ENCODE results near the gene TCF7L1. TPM values are rescaled to one million over a fixed set of nuclear protein-coding genes. Genes with fewer than 3 reads are reported as not detected.
"Not testable (repeated sequence)": the region's sequence is repeated elsewhere in the genome, so short reads cannot be mapped to it uniquely, and the experiment has no call there.

TCF7L1 gene
- total RNA-seq, 1 donor from 2014 or later, result 10.3 TPM

GRCh38 chr2:85342156-85342555, 209.0 kb downstream of the TCF7L1 start:
- Histone ChIP-seq H3K4me1 (peaks cover 0 to 6% of the 10 kb centered on the region in 2 donors), H3K27me3 (no peaks in the 10 kb centered on the region), H3K27ac (no peak overlapping the region), H3K36me3 (peaks cover 23 to 35% of the 10 kb centered on the region in 2 donors), H3K4me3 (no peak overlapping the region), H3K9me3 (no peaks in the 10 kb centered on the region)
- TF ChIP-seq CTCF (IDR thresholded peaks at IDR 0.05), result no peak
- no peak for DNase-seq (ENCODE audit: low spot score in 2 of 2)
- intact Hi-C loops (cut with DNase I), result no loop called here

GRCh38 chr2:85343207-85343895, 210.2 kb downstream of the TCF7L1 start:
- H3K36me3 ChIP-seq, result peaks cover 23 to 45% of the 10 kb centered on the region in 2 donors
- intact Hi-C loops (cut with DNase I); H3K9me3 ChIP-seq; DNase-seq (ENCODE audit: low spot score in 2 of 2); H3K27me3 ChIP-seq; H3K4me3 ChIP-seq; H3K27ac ChIP-seq; H3K4me1 ChIP-seq: not testable (repeated sequence)

- TF ChIP-seq CTCF (IDR thresholded peaks at IDR 0.05), result no peak
- peaks cover 0 to 6% of the 10 kb centered on the region in 2 donors for H3K4me1 ChIP-seq
- no peak overlapping the region for H3K4me3 ChIP-seq
- intact Hi-C loops (cut with DNase I), result no loop called here
- no peak overlapping the region for H3K27ac ChIP-seq
- no peak for DNase-seq (ENCODE audit: low spot score in 2 of 2)
- no peaks in the 10 kb centered on the region for H3K27me3 ChIP-seq
- no peaks in the 10 kb centered on the region for H3K9me3 ChIP-seq
- H3K36me3 ChIP-seq, result peaks cover 33 to 52% of the 10 kb centered on the region in 2 donors
These were observed 211.3 kb downstream of the TCF7L1 start for GRCh38 chr2:85344356-85344954.

GRCh38 chr2:85347599-85347998, 214.4 kb downstream of the TCF7L1 start:
- no peak for DNase-seq (ENCODE audit: low spot score in 2 of 2)
- H3K9me3 ChIP-seq, result no peaks in the 10 kb centered on the region
- H3K4me3 ChIP-seq, result no peak overlapping the region
- intact Hi-C loops (cut with DNase I), result no loop called here
- H3K27me3 ChIP-seq, result no peaks in the 10 kb centered on the region
- peaks cover 50 to 71% of the 10 kb centered on the region in 2 donors for H3K36me3 ChIP-seq
- H3K4me1 ChIP-seq, result no peaks in the 10 kb centered on the region
- no peak overlapping the region for H3K27ac ChIP-seq
- TF ChIP-seq CTCF (IDR thresholded peaks at IDR 0.05), result no peak

- peaks cover 24 to 30% of the 10 kb centered on the region in 2 donors for H3K36me3 ChIP-seq
- H3K27me3 ChIP-seq, result no peaks in the 10 kb centered on the region
- intact Hi-C loops (cut with DNase I), result loop anchor here (1.0 to 2.0 kb wide), 2 partner anchors 26 to 65 kb away; partner anchors contain the start of gene SH2D6
- peak overlapping the region; percentile 81 to 83 for H3K4me3 ChIP-seq
- H3K4me1 ChIP-seq, result peaks cover 11 to 13% of the 10 kb centered on the region in 2 donors
- no peaks in the 10 kb centered on the region for H3K9me3 ChIP-seq
- H3K27ac ChIP-seq, result peak overlapping the region; percentile 56 to 69
- TF ChIP-seq CTCF (IDR thresholded peaks at IDR 0.05), result no peak
- peak in 1 of 2 donors; percentile 75 for DNase-seq (ENCODE audit: low spot score in 2 of 2)
These were observed 220.7 kb downstream of the TCF7L1 start for GRCh38 chr2:85353876-85354285.
